Neural crest cell (in vitro differentiated cells): Measurements from ENCODE around the gene MTHFSD. TPM values are rescaled to one million over a fixed set of nuclear protein-coding genes. Genes with fewer than 3 reads are reported as not detected.

Source experiments
- DNase-seq: peaks from one replicate; pipeline ENCODE4 v3.0.0; 2021; ENCODE audit warnings: low read depth, mixed read lengths, low spot score
- H3K27ac Mint-ChIP-seq: one replicate; pipeline ENCODE4 v1.8.0; 2021; ENCODE audit warnings: mild to moderate bottlenecking, mixed read lengths; ENCODE audit not compliant: unreplicated experiment
- H3K27me3 Mint-ChIP-seq: 2 replicates; pipeline ENCODE4 v1.8.0; 2021; ENCODE audit warnings: low read depth, mild to moderate bottlenecking, mixed read lengths
- H3K36me3 Mint-ChIP-seq: 2 replicates; pipeline ENCODE4 v1.8.0; 2021; ENCODE audit warnings: low read depth, mild to moderate bottlenecking, mixed read lengths
- H3K4me1 Mint-ChIP-seq: 2 replicates; pipeline ENCODE4 v1.8.0; 2021; ENCODE audit warnings: mixed read lengths
- H3K4me3 Mint-ChIP-seq: one replicate; pipeline ENCODE4 v1.8.0; 2021; ENCODE audit warnings: mild to moderate bottlenecking, mixed read lengths
- H3K9me3 Mint-ChIP-seq: 2 replicates; pipeline ENCODE4 v1.8.0; 2021; ENCODE audit warnings: mixed read lengths
- total RNA-seq: library from RNA; stranded (reverse); gene quantifications from 2 replicates; pipeline ENCODE4 v1.2.1, GENCODE V29; 2021
- TF ChIP-seq, protein P1 (sequence below): fragments of 200-600 bp; sonication (generic); conservative IDR thresholded peaks from 2 replicates; pipeline ENCODE4 v1.5.0; 2021; ENCODE audit warnings: antibody characterized with exemption, mild to moderate bottlenecking

The MTHFSD gene
- total RNA-seq, 1 donor from 2014 or later: 14.0 TPM

DNA sequence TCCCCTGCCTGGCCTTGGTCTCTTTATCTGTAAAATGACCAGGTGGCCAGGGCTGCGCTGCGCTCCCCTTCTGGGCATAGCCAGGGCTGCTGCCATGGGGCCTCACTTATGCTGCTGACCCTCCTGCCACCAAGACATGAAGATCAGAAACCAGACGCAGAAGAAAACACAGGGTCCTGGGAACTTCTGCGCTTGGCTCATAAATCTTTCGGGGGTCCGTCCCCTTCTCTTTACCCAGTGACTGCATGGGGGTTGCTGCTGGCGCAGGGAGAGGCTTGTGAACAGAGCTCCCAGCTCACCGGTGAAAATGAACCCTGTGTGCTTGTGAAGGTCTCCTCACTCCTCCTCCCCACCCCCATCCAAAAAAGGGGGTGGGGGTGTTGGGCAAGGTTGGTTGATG, 17.6 kb upstream of the MTHFSD start:
- no peaks in the 10 kb centered on the region for H3K9me3 Mint-ChIP-seq
- no peak overlapping the region for H3K27ac Mint-ChIP-seq
- no peak for DNase-seq
- TF ChIP-seq, protein P1, sequence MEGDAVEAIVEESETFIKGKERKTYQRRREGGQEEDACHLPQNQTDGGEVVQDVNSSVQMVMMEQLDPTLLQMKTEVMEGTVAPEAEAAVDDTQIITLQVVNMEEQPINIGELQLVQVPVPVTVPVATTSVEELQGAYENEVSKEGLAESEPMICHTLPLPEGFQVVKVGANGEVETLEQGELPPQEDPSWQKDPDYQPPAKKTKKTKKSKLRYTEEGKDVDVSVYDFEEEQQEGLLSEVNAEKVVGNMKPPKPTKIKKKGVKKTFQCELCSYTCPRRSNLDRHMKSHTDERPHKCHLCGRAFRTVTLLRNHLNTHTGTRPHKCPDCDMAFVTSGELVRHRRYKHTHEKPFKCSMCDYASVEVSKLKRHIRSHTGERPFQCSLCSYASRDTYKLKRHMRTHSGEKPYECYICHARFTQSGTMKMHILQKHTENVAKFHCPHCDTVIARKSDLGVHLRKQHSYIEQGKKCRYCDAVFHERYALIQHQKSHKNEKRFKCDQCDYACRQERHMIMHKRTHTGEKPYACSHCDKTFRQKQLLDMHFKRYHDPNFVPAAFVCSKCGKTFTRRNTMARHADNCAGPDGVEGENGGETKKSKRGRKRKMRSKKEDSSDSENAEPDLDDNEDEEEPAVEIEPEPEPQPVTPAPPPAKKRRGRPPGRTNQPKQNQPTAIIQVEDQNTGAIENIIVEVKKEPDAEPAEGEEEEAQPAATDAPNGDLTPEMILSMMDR: no peak
- no peak overlapping the region for H3K4me3 Mint-ChIP-seq
- no peaks in the 10 kb centered on the region for H3K36me3 Mint-ChIP-seq
- peaks cover 11% of the 10 kb centered on the region for H3K4me1 Mint-ChIP-seq
- H3K27me3 Mint-ChIP-seq: peaks cover 95% of the 10 kb centered on the region

DNA sequence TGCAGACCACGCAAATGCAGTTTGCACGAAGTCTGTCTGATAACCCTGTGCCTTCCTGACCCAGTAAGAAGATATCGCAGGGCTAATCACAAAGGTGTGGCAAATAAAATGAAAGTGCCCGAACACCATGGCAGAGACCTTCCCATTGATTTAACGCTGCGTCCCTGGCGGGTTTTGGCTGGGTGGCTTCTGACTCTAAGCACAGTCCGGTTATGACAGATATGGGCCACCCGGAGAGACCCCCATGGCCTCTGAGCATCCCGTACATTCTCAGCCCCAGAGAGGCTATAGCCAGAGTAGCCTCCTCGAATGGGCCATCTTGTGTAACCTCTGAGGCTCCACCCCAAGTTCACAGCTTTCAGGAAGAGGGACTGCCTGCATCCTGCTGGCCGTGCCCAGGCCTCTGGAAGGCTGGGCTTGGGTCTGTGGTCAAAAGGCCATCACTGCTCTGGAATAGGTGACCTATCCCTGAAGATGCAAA, 17.0 kb upstream of the MTHFSD start:
- Mint-ChIP-seq H3K9me3 (no peaks in the 10 kb centered on the region), H3K36me3 (no peaks in the 10 kb centered on the region), H3K4me1 (peaks cover 9% of the 10 kb centered on the region), H3K27ac (no peak overlapping the region), H3K27me3 (peaks cover 95% of the 10 kb centered on the region), H3K4me3 (no peak overlapping the region)
- DNase-seq: no peak
- TF ChIP-seq, protein P1: no peak

DNA sequence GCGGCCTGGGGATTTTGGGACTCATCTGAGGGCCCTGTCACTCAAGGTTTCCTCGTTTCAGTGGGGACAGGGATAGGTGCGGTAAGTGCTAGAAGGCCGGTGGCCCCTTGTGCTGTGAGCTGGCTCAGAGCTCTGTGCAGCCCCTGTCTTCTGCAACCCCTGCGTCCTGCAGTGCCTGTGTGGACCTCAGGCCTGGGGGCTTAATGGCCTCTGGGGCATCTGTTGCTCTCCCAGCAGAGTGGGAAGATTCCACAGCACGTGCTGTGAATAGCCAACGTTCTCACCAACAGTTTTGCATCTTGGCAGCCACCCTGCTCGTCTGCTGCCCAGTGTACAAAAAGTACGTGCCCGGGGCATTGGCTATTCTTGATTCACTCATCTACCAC, 16.5 kb upstream of the MTHFSD start:
- TF ChIP-seq, protein P1: no peak
- H3K4me1 Mint-ChIP-seq: peaks cover 6% of the 10 kb centered on the region
- H3K36me3 Mint-ChIP-seq: no peaks in the 10 kb centered on the region
- peaks cover 92% of the 10 kb centered on the region for H3K27me3 Mint-ChIP-seq
- H3K27ac Mint-ChIP-seq: no peak overlapping the region
- no peak for DNase-seq
- no peaks in the 10 kb centered on the region for H3K9me3 Mint-ChIP-seq
- peak overlapping the region; percentile 37 for H3K4me3 Mint-ChIP-seq

DNA sequence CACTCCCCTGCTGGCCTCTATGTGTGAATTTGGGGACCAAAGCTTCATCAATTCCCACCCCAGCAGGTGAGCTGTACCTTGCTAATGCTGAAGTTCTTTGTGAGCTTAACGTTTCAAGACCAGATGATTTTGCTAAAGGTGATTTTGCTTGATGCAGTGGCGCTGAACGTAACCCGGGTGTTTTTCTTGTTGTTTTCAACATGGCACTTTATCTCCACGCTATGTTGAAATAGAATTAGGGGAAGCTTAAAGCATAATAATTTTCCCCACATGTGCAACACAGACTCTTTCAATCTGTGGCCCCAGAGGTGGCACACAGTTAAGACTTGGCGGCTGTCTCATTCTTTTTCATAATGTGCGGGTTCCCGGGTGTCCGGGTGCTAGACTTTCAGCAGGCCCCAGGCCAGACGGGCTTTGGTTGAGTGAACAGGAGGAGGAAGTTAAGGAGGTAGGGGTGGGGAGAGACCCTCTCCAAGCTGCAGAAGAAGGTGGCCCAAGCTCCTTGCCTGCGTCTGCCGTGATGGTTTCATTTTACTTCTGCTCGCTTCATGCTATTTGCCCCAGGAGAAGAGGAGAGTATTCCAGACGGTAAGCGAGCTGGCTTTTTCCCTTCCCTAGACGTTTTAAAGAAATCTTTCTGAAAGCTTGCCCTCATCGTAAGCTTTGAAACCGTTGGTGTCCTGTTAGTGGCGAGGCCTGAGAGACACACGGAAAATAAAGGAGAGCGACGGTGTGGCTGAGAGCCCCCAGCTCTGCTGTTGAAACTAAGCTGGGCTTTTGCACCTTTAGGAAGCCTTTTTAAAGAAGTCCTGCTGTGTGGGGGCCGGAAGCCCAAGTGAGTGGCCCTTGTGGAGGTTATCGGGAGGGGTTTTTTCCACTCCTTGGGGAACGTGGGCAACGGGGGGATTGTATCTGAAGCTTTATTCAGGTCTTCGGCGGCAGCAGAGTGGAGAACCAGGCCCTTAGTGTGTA, 15.8 kb upstream of the MTHFSD start:
- no peak for DNase-seq
- Mint-ChIP-seq H3K27ac (no peak overlapping the region), H3K4me3 (peak overlapping the region; percentile 37), H3K4me1 (no peaks in the 10 kb centered on the region), H3K27me3 (peaks cover 92% of the 10 kb centered on the region), H3K36me3 (no peaks in the 10 kb centered on the region), H3K9me3 (no peaks in the 10 kb centered on the region)
- TF ChIP-seq, protein P1: no peak

DNA sequence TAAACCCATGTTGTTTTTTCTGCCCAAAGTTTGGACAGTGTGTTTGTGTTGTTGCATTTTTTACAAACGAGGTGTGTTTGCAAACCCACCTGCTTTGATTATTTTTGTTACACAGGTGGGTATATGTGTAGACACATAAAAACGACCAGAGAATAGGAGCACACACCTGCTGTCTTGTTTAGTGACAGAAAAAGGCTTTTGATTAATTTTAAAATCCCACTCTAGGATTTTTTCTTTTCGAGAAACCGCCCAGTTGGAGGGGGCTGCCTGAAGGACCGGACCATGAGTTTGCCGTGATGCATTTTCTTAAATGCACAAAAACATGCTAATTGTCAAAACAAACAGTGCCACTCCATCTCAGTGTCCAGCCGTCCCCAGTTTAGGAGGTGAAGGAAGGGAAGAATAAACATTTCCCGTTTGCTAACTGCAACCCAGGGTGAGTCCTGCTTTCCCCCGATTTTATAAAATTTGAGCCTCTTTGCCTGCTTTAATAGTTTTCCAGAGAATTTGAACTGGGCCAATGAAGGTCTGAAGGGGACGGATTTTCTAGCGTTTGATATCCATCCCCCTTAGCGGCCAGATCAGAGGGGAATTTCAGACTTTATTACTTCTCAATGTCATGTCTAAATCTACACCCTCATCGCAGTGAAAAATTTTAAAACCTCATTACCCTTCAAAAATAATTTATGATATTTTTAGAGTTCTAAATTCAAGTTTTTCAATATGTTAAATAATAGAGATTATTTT, 14.8 kb upstream of the MTHFSD start:
- H3K4me3 Mint-ChIP-seq: no peak overlapping the region
- no peak overlapping the region for H3K27ac Mint-ChIP-seq
- H3K36me3 Mint-ChIP-seq: no peaks in the 10 kb centered on the region
- DNase-seq: no peak
- H3K9me3 Mint-ChIP-seq: no peaks in the 10 kb centered on the region
- H3K27me3 Mint-ChIP-seq: peaks cover 92% of the 10 kb centered on the region
- H3K4me1 Mint-ChIP-seq: peaks cover 4% of the 10 kb centered on the region
- TF ChIP-seq, protein P1: no peak
